HCT116 (cell line): ENCODE results near the gene RBM47. TPM values are rescaled to one million over a fixed set of nuclear protein-coding genes. Genes with fewer than 3 reads are reported as not detected.

Source experiments
- ATAC-seq: fragments of 200-7000 bp; cut with Tn5 transposase; 2 replicates; pipeline ENCODE4 v1.9.1; 2020; ENCODE audit warnings: mild to moderate bottlenecking, moderate library complexity
- BruUV-seq: library from RNA; stranded (reverse); fragments of 400-500 nt; replicated peaks from 2 replicates; lab custom pipeline; 2021; lab: Mats Ljungman, UMichigan
- CTCF ChIA-PET: fragments of 300-600 bp; sonication (Branson Sonifier 250); formaldehyde crosslinking; loops from one replicate; lab custom pipeline; 2021; ENCODE audit warnings: antibody characterized with exemption; lab: Charles Lee
- POLR2A ChIA-PET: fragments of 300-600, 350-600 bp; sonication (Branson Sonifier 250); formaldehyde crosslinking; loops from one replicate; lab custom pipeline; 2021; ENCODE audit warnings: antibody characterized with exemption; lab: Charles Lee
- RAD21 ChIA-PET, 2 experiments: fragments of 300-600 bp; sonication (Branson Sonifier 250); formaldehyde crosslinking; loops; one replicate each; lab custom pipeline; 2023; ENCODE audit warnings: low total read pairs in 2 of 2; ENCODE audit not compliant: uncharacterized antibody in 2 of 2, unreplicated experiment in 2 of 2, low non-redundant PET in 1 of 2; lab: Charles Lee
- DNase-seq: peaks from one replicate; pipeline ENCODE4 v3.0.0-alpha.2; 2010; ENCODE audit warnings: low read depth, low spot score
- H2AFZ ChIP-seq: fragments of 200-600 bp; shearing (Covaris generic), sonication (generic); 2 replicates; pipeline ENCODE4 v1.6.1; 2017; ENCODE audit warnings: low read depth, mixed run types, mixed read lengths, antibody characterized with exemption, low read length; ENCODE audit not compliant: poor library complexity, severe bottlenecking
- H3K27ac ChIP-seq: 2 replicates; pipeline ENCODE4 v1.5.1; 2012; ENCODE audit warnings: low read depth, low read length
- H3K27me3 ChIP-seq: fragments of 200-600 bp; sonication (generic); 2 replicates; pipeline ENCODE4 v1.6.1; 2016; ENCODE audit warnings: mixed run types, low read length, mixed read lengths; ENCODE audit not compliant: insufficient read depth
- H3K36me3 ChIP-seq, 2 experiments: fragments of 200-500 bp in 1 of 2; fragments of 200-600 bp in 1 of 2; sonication (Bioruptor generic) in 1 of 2; sonication (generic) in 1 of 2; 2 replicates each; pipeline versions ENCODE4 v1.5.1 to v1.6.1; 2014 to 2016; ENCODE audit warnings: low read length in 2 of 2, inconsistent platforms in 1 of 2, mixed read lengths in 1 of 2, mixed run types in 1 of 2; ENCODE audit not compliant: insufficient read depth in 2 of 2, control insufficient read depth in 1 of 2
- H3K4me1 ChIP-seq, 2 experiments: fragments of 200-600 bp in 1 of 2; sonication (generic) in 1 of 2; 2 replicates each; pipeline versions ENCODE4 v1.5.1 to v1.6.1; 2012 to 2017; ENCODE audit warnings: low read length in 2 of 2, inconsistent platforms in 1 of 2, mild to moderate bottlenecking in 1 of 2, mixed read lengths in 1 of 2, mixed run types in 1 of 2, moderate library complexity in 1 of 2; ENCODE audit not compliant: insufficient read depth in 2 of 2, control insufficient read depth in 1 of 2
- H3K4me2 ChIP-seq: fragments of 200-600 bp; sonication (generic); 2 replicates; pipeline ENCODE4 v1.6.1; 2017; ENCODE audit warnings: mixed run types, low read length, mixed read lengths
- H3K4me3 ChIP-seq, 2 experiments: fragments of 200-600 bp in 1 of 2; sonication (generic) in 1 of 2; replicated peaks in 1 of 2; 2 replicates each; pipeline ENCODE4 v1.5.1; 2011 to 2016; ENCODE audit warnings: low read length in 2 of 2, control low read depth in 1 of 2, low read depth in 1 of 2, mild to moderate bottlenecking in 1 of 2, mixed read lengths in 1 of 2, mixed run types in 1 of 2
- H3K79me2 ChIP-seq: fragments of 200-600 bp; sonication (generic); 2 replicates; pipeline ENCODE4 v1.6.1; 2017; ENCODE audit warnings: mild to moderate bottlenecking, mixed run types, low read length, moderate library complexity, mixed read lengths; ENCODE audit not compliant: insufficient read depth
- H3K9ac ChIP-seq: fragments of 200-600 bp; sonication (generic); 2 replicates; pipeline ENCODE4 v1.6.1; 2016; ENCODE audit warnings: low read length, mixed read lengths
- H3K9me2 ChIP-seq: fragments of 200-600 bp; sonication (generic), shearing (Covaris generic); 2 replicates; pipeline ENCODE4 v1.6.1; 2017; ENCODE audit warnings: mixed run types, mild to moderate bottlenecking, moderate library complexity; ENCODE audit not compliant: insufficient read depth
- H3K9me3 ChIP-seq, 2 experiments: fragments of 200-500 bp in 1 of 2; fragments of 200-600 bp in 1 of 2; sonication (Bioruptor generic) in 1 of 2; sonication (generic) in 1 of 2; 2 replicates each; pipeline ENCODE4 v1.6.1; 2014 to 2017; ENCODE audit warnings: low read length in 2 of 2, mixed read lengths in 2 of 2, inconsistent platforms in 1 of 2, low read depth in 1 of 2, mild to moderate bottlenecking in 1 of 2, mixed run types in 1 of 2, moderate library complexity in 1 of 2; ENCODE audit not compliant: control insufficient read depth in 1 of 2, insufficient read depth in 1 of 2
- H4K20me1 ChIP-seq: fragments of 200-600 bp; sonication (generic), shearing (Covaris generic); 2 replicates; pipeline ENCODE4 v1.6.1; 2017; ENCODE audit warnings: mixed run types, mild to moderate bottlenecking, moderate library complexity; ENCODE audit not compliant: insufficient read depth
- ELF1 ChIP-seq: IDR thresholded peaks from 2 replicates; pipeline ENCODE4 v1.6.1; 2012; ENCODE audit warnings: low read depth, borderline replicate concordance
- POLR2A ChIP-seq: IDR thresholded peaks from 2 replicates; pipeline ENCODE4 v1.7.0; 2011; ENCODE audit warnings: borderline replicate concordance; ENCODE audit not compliant: insufficient read depth, insufficient read length; ENCODE audit errors: extremely low read depth
- POLR2AphosphoS5 ChIP-seq: IDR thresholded peaks from 2 replicates; pipeline ENCODE4 v1.6.1; 2011; ENCODE audit warnings: mild to moderate bottlenecking, low read depth, low read length, moderate library complexity
- RAD21 ChIP-seq: IDR thresholded peaks from 2 replicates; pipeline ENCODE4 v1.6.1; 2012; ENCODE audit warnings: low read depth, mild to moderate bottlenecking
- SIN3A ChIP-seq: IDR thresholded peaks from 2 replicates; pipeline ENCODE4 v1.6.1; 2012; ENCODE audit warnings: low read depth
- SRF ChIP-seq: IDR thresholded peaks from 2 replicates; pipeline ENCODE4 v1.6.1; 2012; ENCODE audit warnings: low read depth
- TCF7L2 ChIP-seq: IDR thresholded peaks from 2 replicates; pipeline ENCODE4 v1.7.0; 2011; ENCODE audit warnings: borderline replicate concordance, inconsistent platforms; ENCODE audit not compliant: insufficient read depth, insufficient read length; ENCODE audit errors: extremely low read depth
- ZNF274 ChIP-seq: fragments of 200-500 bp; sonication (Bioruptor generic); IDR thresholded peaks from 2 replicates; pipeline ENCODE4 v1.6.1; 2014; ENCODE audit warnings: mild to moderate bottlenecking, low read depth, low read length, inconsistent platforms
- intact Hi-C: fragments of 100-400 bp; cut with micrococcal nuclease; formaldehyde crosslinking; loops from 2 replicates; pipeline ENCODE4 v1.10.0; 2022
- total RNA-seq: library from RNA; stranded (reverse); gene quantifications from one replicate; pipeline ENCODE4 v1.2.1, GENCODE V29; 2021; ENCODE audit not compliant: unreplicated experiment
- TF ChIP-seq, protein P1 (sequence below), 3 experiments: fragments of 200-600 bp in 1 of 3; sonication (generic) in 1 of 3; IDR thresholded peaks in 2 of 3; conservative IDR thresholded peaks in 1 of 3; 2 replicates each; pipeline ENCODE4 v1.5.1; 2012 to 2017; ENCODE audit warnings: low read depth in 2 of 3, low read length in 2 of 3, antibody characterized with exemption in 1 of 3, borderline replicate concordance in 1 of 3, control low read depth in 1 of 3, mild to moderate bottlenecking in 1 of 3, mixed read lengths in 1 of 3, mixed run types in 1 of 3, moderate library complexity in 1 of 3; ENCODE audit not compliant: insufficient read depth in 1 of 3
- TF ChIP-seq, protein P2 (sequence below): IDR thresholded peaks from 2 replicates; pipeline ENCODE4 v1.6.1; 2011; ENCODE audit warnings: mild to moderate bottlenecking, low read length, moderate library complexity; ENCODE audit not compliant: insufficient replicate concordance; ENCODE audit errors: extremely low read depth
- TF ChIP-seq, protein P3 (sequence below): IDR thresholded peaks from 2 replicates; pipeline ENCODE4 v1.6.1; 2012
- TF ChIP-seq, protein P4 (sequence below): IDR thresholded peaks from 2 replicates; pipeline ENCODE4 v1.6.1; 2012

The RBM47 gene
- total RNA-seq, 1 experiment from 2014 or later: 22.2 TPM

DNA sequence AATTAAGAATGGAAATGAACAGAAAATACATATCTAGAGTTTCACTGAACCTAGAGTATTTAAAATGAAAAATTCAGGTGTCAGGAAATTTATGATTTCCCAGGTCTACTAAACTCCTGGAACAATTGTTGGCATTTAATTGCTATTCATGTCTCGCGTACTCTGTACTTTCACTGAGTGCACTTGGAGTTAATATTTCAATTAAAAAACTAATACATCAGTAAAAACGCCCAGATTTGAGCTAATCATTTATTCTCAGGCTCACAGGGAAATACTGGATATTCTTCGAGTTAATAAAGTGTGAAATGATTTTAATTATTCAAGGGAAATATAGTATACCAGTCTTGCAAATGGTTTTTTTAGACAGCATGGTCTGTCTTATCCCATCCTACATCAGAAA is 168.6 kb downstream of the RBM47 start (continued):
- TF ChIP-seq, protein P1, sequence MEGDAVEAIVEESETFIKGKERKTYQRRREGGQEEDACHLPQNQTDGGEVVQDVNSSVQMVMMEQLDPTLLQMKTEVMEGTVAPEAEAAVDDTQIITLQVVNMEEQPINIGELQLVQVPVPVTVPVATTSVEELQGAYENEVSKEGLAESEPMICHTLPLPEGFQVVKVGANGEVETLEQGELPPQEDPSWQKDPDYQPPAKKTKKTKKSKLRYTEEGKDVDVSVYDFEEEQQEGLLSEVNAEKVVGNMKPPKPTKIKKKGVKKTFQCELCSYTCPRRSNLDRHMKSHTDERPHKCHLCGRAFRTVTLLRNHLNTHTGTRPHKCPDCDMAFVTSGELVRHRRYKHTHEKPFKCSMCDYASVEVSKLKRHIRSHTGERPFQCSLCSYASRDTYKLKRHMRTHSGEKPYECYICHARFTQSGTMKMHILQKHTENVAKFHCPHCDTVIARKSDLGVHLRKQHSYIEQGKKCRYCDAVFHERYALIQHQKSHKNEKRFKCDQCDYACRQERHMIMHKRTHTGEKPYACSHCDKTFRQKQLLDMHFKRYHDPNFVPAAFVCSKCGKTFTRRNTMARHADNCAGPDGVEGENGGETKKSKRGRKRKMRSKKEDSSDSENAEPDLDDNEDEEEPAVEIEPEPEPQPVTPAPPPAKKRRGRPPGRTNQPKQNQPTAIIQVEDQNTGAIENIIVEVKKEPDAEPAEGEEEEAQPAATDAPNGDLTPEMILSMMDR (IDR thresholded peaks at IDR 0.05 in 2 of 3, conservative IDR thresholded peaks at IDR 0.05 in 1 of 3; ENCODE audit: borderline replicate concordance in 1 of 3, insufficient read depth in 1 of 3, low read depth in 2 of 3, low read length in 2 of 3): no peak
- TF ChIP-seq, protein P2, sequence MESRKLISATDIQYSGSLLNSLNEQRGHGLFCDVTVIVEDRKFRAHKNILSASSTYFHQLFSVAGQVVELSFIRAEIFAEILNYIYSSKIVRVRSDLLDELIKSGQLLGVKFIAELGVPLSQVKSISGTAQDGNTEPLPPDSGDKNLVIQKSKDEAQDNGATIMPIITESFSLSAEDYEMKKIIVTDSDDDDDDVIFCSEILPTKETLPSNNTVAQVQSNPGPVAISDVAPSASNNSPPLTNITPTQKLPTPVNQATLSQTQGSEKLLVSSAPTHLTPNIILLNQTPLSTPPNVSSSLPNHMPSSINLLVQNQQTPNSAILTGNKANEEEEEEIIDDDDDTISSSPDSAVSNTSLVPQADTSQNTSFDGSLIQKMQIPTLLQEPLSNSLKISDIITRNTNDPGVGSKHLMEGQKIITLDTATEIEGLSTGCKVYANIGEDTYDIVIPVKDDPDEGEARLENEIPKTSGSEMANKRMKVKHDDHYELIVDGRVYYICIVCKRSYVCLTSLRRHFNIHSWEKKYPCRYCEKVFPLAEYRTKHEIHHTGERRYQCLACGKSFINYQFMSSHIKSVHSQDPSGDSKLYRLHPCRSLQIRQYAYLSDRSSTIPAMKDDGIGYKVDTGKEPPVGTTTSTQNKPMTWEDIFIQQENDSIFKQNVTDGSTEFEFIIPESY: no peak
- no peak for TF ChIP-seq TCF7L2

DNA sequence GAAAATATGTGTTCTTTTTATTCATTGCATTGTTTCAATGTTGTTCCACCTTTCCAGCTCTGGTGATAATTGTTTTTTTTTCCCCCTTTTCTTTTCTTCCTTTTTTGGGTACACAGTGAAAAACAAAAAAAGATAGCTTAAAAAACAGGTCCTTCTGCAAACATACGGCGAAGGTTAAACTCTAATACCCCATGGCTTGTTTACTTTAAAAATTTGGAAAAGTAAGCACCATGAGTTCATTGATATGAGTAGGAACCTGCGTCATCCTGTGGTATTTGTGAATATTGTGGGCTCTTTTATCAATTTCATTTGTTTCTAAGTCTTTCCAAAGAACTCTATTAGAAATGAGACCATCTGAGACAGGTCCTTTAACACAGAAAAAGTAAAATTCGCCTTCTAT is 171.0 kb downstream of the RBM47 start:
- Histone ChIP-seq H3K4me1 (no peaks in the 10 kb centered on the region), H3K79me2 (no peaks in the 10 kb centered on the region), H4K20me1 (no peaks in the 10 kb centered on the region), H3K4me2 (no peak overlapping the region), H3K36me3 (no peaks in the 10 kb centered on the region), H2AFZ (no peak overlapping the region), H3K9me2 (no peaks in the 10 kb centered on the region), H3K9me3 (no peaks in the 10 kb centered on the region), H3K27me3 (no peaks in the 10 kb centered on the region), H3K4me3 (no peak overlapping the region), H3K9ac (no peak overlapping the region), H3K27ac (no peak overlapping the region)
- DNase-seq (no peak), ATAC-seq (no peak)
- intact Hi-C loops: no loop called here
- POLR2A ChIA-PET: no interaction called here
- no TSS peak for BruUV-seq
- RAD21 ChIA-PET: no interaction called here
- TF ChIP-seq SIN3A (no peak), SRF (no peak), POLR2AphosphoS5 (no peak), POLR2A (no peak), ZNF274 (no peak), ELF1 (no peak), RAD21 (no peak)
- TF ChIP-seq, protein P3, sequence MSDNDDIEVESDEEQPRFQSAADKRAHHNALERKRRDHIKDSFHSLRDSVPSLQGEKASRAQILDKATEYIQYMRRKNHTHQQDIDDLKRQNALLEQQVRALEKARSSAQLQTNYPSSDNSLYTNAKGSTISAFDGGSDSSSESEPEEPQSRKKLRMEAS: no peak
- TF ChIP-seq, protein P4, sequence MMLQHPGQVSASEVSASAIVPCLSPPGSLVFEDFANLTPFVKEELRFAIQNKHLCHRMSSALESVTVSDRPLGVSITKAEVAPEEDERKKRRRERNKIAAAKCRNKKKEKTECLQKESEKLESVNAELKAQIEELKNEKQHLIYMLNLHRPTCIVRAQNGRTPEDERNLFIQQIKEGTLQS: no peak
- CTCF ChIA-PET: no interaction called here
